Myocyte (in vitro differentiated cells): ENCODE data around the gene STUM. TPM values are rescaled to one million over a fixed set of nuclear protein-coding genes. Genes with fewer than 3 reads are reported as not detected.

Source experiments
- DNase-seq: peaks from one replicate; pipeline ENCODE4 v3.0.0-alpha.2; 2012; ENCODE audit warnings: low read depth
- total RNA-seq: library from RNA; depleted of rRNA; stranded (reverse); fragments of >200 nt; gene quantifications from 2 replicates; pipeline ENCODE4 v1.2.3, GENCODE V29; 2014

Gene STUM
- total RNA-seq, 1 donor from 2014 or later: 0.16 TPM

GRCh38 chr1:226650236-226650841, 101.8 kb downstream of the STUM start:
- DNase-seq: no peak

GRCh38 chr1:226651041-226651731, 102.6 kb downstream of the STUM start:
- no peak for DNase-seq

GRCh38 chr1:226651732-226652105, 103.2 kb downstream of the STUM start:
- DNase-seq: no peak

- no peak for DNase-seq
Observed at GRCh38 chr1:226652613-226653012, 104.0 kb downstream of the STUM start.

- DNase-seq: no peak
Observed at GRCh38 chr1:226653311-226653921, 104.9 kb downstream of the STUM start.

GRCh38 chr1:226654046-226654667, 105.6 kb downstream of the STUM start:
- peak; percentile 55 for DNase-seq

GRCh38 chr1:226654668-226655055, 106.1 kb downstream of the STUM start:
- no peak for DNase-seq

GRCh38 chr1:226655251-226656163, 106.9 kb downstream of the STUM start:
- DNase-seq: no peak

- DNase-seq: no peak
Observed at GRCh38 chr1:226656201-226656600, 107.6 kb downstream of the STUM start.

GRCh38 chr1:226656601-226657277, 108.2 kb downstream of the STUM start:
- DNase-seq: no peak

GRCh38 chr1:226657895-226658545, 109.5 kb downstream of the STUM start:
- DNase-seq: no peak

- DNase-seq: no peak
Observed at GRCh38 chr1:226658546-226659125, 110.1 kb downstream of the STUM start.

Other genes starting within 250 kb of the STUM start
- 2.1 and 4.4 TPM in 2 replicates for gene LIN9, start 239.6 kb upstream of the STUM start, total RNA-seq
- gene PARP1, start 140.7 kb upstream of the STUM start, total RNA-seq: 69.2 and 79.3 TPM in 2 replicates
- 1.1 and 2.1 TPM in 2 replicates for gene ITPKB, start 190.5 kb downstream of the STUM start, total RNA-seq